Dermis blood vessel endothelial cell (primary cell): ENCODE results near the gene SGTA. TPM values are rescaled to one million over a fixed set of nuclear protein-coding genes. Genes with fewer than 3 reads are reported as not detected.

ENCODE experiments used
- DNase-seq: peaks from one replicate; pipeline ENCODE4 v3.0.0; 2010
- total RNA-seq: library from RNA; depleted of rRNA; stranded (reverse); fragments of >200 nt; gene quantifications from 2 replicates; pipeline ENCODE4 v1.2.3, GENCODE V29; 2014

SGTA gene
- total RNA-seq, 1 donor from 2014 or later: 45.4 TPM

- DNase-seq: no peak
Observed at GRCh38 chr19:2744113-2744512, 39.0 kb downstream of the SGTA start.

GRCh38 chr19:2743099-2743498 is 40.0 kb downstream of the SGTA start:
- no peak for DNase-seq

- DNase-seq: no peak
Observed at GRCh38 chr19:2740314-2740656, 42.8 kb downstream of the SGTA start.

- DNase-seq: peak; percentile 99
Observed at GRCh38 chr19:2739602-2740313, 43.3 kb downstream of the SGTA start, which contains the start of gene SLC39A3. TSS of gene SLC39A3 (minus strand) at chr19:2740017. CDS start at chr19:2737257, 2,760 bp downstream.

- no peak for DNase-seq
Observed at GRCh38 chr19:2736550-2737190, 46.4 kb downstream of the SGTA start.

- DNase-seq: no peak
Observed at GRCh38 chr19:2735374-2735773, 47.7 kb downstream of the SGTA start.

GRCh38 chr19:2734589-2735288 is 48.3 kb downstream of the SGTA start:
- no peak for DNase-seq

- no peak for DNase-seq
Observed at GRCh38 chr19:2733930-2734588, 49.0 kb downstream of the SGTA start.

- no peak for DNase-seq
Observed at GRCh38 chr19:2732883-2733282, 50.2 kb downstream of the SGTA start.

GRCh38 chr19:2732157-2732725 is 50.8 kb downstream of the SGTA start:
- no peak for DNase-seq

- no peak for DNase-seq
Observed at GRCh38 chr19:2731181-2731995, 51.7 kb downstream of the SGTA start.

GRCh38 chr19:2729943-2730818 is 52.9 kb downstream of the SGTA start:
- DNase-seq: no peak

GRCh38 chr19:2728783-2729387 is 54.2 kb downstream of the SGTA start:
- no peak for DNase-seq

GRCh38 chr19:2727640-2727944 is 55.5 kb downstream of the SGTA start:
- DNase-seq: no peak

GRCh38 chr19:2726904-2727639 is 56.0 kb downstream of the SGTA start:
- no peak for DNase-seq

- no peak for DNase-seq
Observed at GRCh38 chr19:2726160-2726855, 56.8 kb downstream of the SGTA start.

GRCh38 chr19:2724148-2724557 is 58.9 kb downstream of the SGTA start:
- no peak for DNase-seq

GRCh38 chr19:2723747-2724146 is 59.3 kb downstream of the SGTA start:
- DNase-seq: no peak

- DNase-seq: no peak
Observed at GRCh38 chr19:2723345-2723715, 59.7 kb downstream of the SGTA start.
